ENCODE results near the gene PERCC1. TPM values are rescaled to one million over a fixed set of nuclear protein-coding genes. Genes with fewer than 3 reads are reported as not detected.

Gene PERCC1
- total and polyA plus RNA-seq, 9 of the 15 experiments (the other 6 are each of a cell fraction or from before 2014, with no cell fraction given) = not detected

GRCh38 chr16:1443403-1443973 lies 12.6 kb downstream of the PERCC1 start:
- CTCF ChIA-PET (ENCODE audit: low intra/inter-chr PET ratio) = no interaction called here
- 68% methylated on average over 16 of the region's 38 CpGs for WGBS (ENCODE audit: insufficient coverage, low coverage, missing lambda C conversion rate)
- no peak overlapping the region for H3K4me3 ChIP-seq
- H3K4me1 ChIP-seq (replicated peaks in 1 of 2; ENCODE audit: control insufficient read depth in 2 of 2, insufficient read depth in 2 of 2, low read length in 2 of 2) = peaks cover 0 to 58% of the 10 kb centered on the region in 2 experiments; a peak in 2 of 5 replicates
- intact Hi-C loops (cut with micrococcal nuclease) (no loop called here), in situ Hi-C loops (cut with MboI) (no loop called here)
- peaks cover 26% of the 10 kb centered on the region; the same call in 1 of the 3 replicates for H3K36me3 ChIP-seq (ENCODE audit: control insufficient read depth, insufficient read depth, low read length)
- H3K27me3 ChIP-seq (ENCODE audit: control insufficient read depth in 2 of 2, insufficient read depth in 2 of 2, low read length in 2 of 2) = no peaks in the 10 kb centered on the region
- no peak overlapping the region for H3K4me2 ChIP-seq (ENCODE audit: insufficient read depth, low read length)
- FAIRE-seq = no peak
- no TSS peak for BruUV-seq (replicated peaks)
- peak overlapping the region in 1 of 2 experiments; percentile 76; a peak in 2 of 4 replicates for H3K9ac ChIP-seq (ENCODE audit: insufficient read depth in 1 of 2, low read depth in 2 of 2, low read length in 2 of 2)
- no peaks in the 10 kb centered on the region for H3K9me1 ChIP-seq (ENCODE audit: control insufficient read depth, insufficient read depth, low read length)
- POLR2A ChIA-PET = interaction anchor here (0.5 to 2.2 kb wide), 8 partner anchors 9 to 278 kb away, joined by 3 to 9 read pairs (median 4); partner anchors contain the start of gene UQCC4
- no peaks in the 10 kb centered on the region for H3K9me3 ChIP-seq (replicated peaks; ENCODE audit: control insufficient read depth, insufficient read depth, low read depth, low read length)
- ATAC-seq = peak; percentile 14; the same call in 2 of the 3 replicates
- H3K79me2 ChIP-seq (ENCODE audit: control insufficient read depth, insufficient read depth, low read length) = no peaks in the 10 kb centered on the region
- DNase-seq (ENCODE audit: extremely low read depth in 1 of 4, low spot score in 3 of 4) = no peak
- no peaks in the 10 kb centered on the region for H4K20me1 ChIP-seq (replicated peaks; ENCODE audit: control insufficient read depth, insufficient read depth, low read length)
- H2AFZ ChIP-seq (ENCODE audit: low read depth, low read length) = no peak overlapping the region
- no peak overlapping the region for H3K27ac ChIP-seq (ENCODE audit: extremely low read depth, low read depth, low read length)
- TF ChIP-seq ETV5 (CRISPR knock-in tag; IDR thresholded peaks at IDR 0.05; ENCODE audit: low read depth) (no peak), HNRNPL (IDR thresholded peaks at IDR 0.05; ENCODE audit: low read depth, low read length) (0 out of 2 replicates have a peak, but pooled peaks have one; percentile 33), CREB5 (CRISPR knock-in tag; IDR thresholded peaks at IDR 0.05) (no peak), ZBTB33 (CRISPR knock-in tag; IDR thresholded peaks at IDR 0.05) (peak; percentile 93), NUFIP1 (IDR thresholded peaks at IDR 0.05; ENCODE audit: partially characterized antibody) (no peak), MGA (IDR thresholded peaks at IDR 0.05) (no peak)

All from K562 (cell line).